Amniotic stem cell (primary cell): ENCODE results near the gene CASZ1.

Experiments used
- DNase-seq: peaks from one replicate; lab custom pipeline; 2025; lab: John Stamatoyannopoulos, UW

The CASZ1 gene

GRCh38 chr1:10708757-10709156, 87.7 kb downstream of the CASZ1 start:
- no peak for DNase-seq

DNA sequence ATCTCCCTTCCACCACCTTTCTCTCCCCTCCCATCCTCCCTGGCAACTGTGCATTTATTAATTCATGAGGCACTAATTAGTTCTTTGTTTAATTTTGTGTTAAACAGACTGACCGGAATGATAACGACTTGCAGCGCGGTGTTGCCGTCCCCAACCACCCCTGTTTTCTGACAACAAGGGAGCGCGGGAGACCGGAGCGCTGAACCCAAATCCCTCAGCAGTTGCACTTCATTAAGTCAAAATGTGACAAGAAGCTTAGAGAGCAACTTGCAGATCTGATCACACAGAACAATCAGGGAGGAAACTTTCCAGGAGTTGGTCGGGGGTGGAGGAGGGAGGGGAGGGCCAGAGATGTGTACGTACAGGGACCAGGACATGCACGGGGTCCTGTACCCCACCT, 89.2 kb downstream of the CASZ1 start:
- DNase-seq, result no peak

GRCh38 chr1:10706376-10706913, 90.0 kb downstream of the CASZ1 start:
- DNase-seq, result no peak

GRCh38 chr1:10705953-10706352, 90.5 kb downstream of the CASZ1 start:
- DNase-seq, result no peak

GRCh38 chr1:10704368-10704882, 92.0 kb downstream of the CASZ1 start:
- no peak for DNase-seq

DNA sequence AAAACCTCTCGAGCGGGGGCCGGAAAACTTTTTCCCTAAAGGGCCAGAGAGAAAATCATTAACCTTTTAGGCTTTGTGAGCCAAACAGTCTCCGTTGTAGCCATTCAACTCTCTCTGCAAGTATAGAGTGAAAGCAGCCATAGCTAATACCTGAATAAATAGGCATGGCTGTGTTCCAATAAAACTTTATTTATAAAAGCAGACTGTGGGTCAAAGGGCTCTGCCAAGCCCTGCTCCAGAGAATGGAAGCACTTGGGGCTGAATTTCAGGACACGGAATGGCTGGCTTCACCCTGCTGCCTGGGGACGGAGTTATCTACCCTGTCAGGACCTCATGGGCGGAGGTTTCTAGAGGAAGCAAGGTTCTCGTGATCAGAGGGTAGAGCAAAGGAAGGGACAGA, 92.7 kb downstream of the CASZ1 start:
- DNase-seq, result no peak

DNA sequence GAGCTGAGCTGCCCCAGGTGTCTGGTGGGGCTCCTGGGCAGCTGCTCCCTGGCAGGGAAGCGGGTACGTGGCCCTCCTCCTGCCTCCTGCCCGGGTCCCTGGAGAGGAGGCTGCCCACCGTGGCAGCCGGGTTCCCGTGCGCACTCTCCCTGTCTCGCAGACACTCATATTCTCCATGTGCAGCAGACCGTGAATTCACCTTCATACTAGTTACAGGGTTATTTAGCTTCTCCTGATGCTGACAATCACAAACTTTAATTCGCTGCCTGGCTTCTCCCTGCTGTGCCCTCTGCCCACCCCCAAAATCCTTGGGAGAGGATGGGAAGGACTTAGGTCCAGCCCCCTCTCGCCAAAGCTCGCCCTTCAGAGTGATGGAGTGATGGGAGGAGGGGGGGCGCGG, 95.3 kb downstream of the CASZ1 start:
- no peak for DNase-seq

GRCh38 chr1:10699470-10699835, 97.0 kb downstream of the CASZ1 start:
- no peak for DNase-seq

DNA sequence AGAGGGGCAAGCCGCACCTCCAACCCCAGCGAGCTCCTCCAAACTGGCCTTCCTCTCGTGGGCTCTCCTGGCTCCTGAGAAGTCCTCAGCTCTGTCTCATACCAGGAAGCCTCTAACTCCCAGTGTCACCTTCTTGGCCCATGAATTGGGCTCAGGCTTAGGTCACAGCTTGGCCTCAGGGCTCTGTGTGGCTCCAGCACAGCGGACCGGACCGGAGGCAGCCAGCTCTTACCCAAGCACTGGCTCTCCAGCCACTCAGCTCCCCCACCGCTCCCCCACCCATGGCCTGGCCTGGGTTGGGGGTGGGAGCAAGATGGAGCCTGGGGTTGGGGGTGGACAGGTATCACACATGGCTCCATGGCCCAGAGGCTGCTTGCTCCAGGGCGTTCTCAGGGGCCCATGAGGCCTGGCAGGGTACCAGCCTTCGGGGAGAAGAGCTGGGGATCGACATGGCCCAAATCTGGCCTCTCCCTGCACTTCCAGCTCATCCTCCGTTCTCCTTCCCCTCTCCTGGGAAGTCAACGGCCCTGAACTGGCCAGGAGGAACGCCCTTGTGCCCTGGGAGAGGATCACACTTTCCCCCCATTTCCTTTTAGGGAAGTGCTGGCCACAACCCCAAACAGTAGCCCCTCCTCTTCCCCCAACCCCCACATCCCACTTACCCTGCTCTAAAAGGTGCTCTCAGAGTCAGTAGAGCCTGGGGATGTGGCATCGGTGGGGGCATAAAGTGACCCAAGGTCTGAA, 97.5 kb downstream of the CASZ1 start:
- DNase-seq, result no peak

DNA sequence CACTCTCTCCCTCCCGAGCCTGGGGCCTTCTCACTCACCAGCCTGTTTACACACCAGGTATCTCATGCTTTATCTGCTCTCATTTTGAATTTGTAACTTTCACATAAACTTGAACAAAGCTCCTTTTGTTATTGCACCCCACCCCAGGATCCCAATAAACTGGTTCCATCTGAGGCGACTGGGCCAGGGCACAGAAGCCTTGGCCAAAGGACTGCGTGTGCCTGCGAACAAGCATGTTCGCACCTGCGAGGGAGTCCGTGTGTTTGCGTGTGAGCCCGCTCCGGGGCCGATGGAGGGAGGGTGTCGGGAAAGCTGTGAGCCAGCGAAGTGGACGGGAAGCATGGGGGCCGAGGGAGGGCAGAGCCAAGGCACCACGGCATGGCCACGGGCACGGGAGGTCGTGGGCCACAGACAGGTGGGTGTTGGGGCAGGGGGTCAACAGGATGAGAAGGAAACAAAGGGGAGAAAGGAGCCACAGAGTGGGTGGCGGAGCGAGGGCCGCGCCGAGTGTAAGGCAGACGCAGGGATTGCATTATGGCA, 98.8 kb downstream of the CASZ1 start:
- no peak for DNase-seq

DNA sequence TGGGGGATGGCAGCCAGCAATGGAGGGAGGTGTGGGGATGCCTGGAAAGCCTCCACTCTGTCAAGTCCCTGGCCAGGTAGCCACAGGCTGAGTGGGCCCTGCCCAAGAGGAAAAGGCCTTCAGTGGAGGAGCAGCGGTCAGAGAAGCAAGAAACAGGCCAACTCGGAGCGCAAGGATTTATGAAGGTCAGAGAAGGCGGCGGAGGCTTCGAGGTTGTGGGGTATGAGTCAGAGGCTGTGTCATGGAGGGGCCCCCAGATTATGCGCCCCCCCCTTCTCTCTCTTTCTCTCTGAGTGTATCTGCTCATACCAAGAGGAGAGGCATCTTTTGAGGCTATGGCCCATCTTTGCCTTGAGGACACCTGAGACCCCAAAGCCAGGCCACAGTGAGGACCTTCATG, 99.5 kb downstream of the CASZ1 start:
- no peak for DNase-seq

GRCh38 chr1:10694633-10695627, 101.5 kb downstream of the CASZ1 start:
- peak; percentile 60 for DNase-seq

DNA sequence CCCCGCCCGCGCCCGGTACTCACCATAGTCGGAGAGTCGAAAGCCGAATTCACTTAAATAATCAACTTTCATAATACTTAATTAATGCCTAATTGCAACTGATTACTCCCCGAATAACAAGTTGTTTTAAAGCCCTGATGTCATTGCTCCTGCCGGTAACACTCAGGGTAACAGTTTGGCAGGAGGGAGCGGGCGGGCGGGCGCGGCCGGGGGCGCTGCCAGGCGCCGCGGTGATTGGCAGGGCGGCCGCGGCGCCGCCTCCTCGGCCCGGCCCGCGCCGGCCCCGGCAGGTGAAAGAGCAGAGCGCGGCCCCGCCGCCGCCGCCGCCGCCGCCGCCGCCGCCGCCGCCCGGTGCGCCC, 102.2 kb downstream of the CASZ1 start:
- no peak for DNase-seq

- DNase-seq, result no peak
Measured at GRCh38 chr1:10693497-10694273, 102.8 kb downstream of the CASZ1 start.

- DNase-seq, result no peak
Measured at GRCh38 chr1:10693152-10693496, 103.3 kb downstream of the CASZ1 start.

- no peak for DNase-seq
Measured at GRCh38 chr1:10692401-10693021, 103.9 kb downstream of the CASZ1 start.

DNA sequence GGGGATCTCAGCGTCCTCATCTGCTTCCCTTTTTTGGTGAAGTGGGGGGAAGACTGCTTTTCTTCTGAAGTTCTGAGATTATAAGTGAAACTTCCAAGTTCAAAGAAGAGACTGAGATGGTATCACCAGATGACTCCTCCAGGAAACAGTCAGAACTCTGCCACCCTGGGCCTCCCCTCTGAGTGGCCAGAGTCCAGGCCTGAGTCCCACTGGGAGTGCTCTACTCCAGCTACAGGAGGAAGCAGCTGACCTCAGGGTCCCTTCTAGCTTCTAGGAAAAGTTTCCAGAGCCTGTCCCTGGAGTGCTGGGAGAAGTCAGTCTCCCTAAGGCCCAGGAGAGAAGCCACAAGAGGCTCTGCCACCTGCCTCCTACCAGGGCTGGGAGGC, 104.7 kb downstream of the CASZ1 start:
- DNase-seq, result no peak

DNA sequence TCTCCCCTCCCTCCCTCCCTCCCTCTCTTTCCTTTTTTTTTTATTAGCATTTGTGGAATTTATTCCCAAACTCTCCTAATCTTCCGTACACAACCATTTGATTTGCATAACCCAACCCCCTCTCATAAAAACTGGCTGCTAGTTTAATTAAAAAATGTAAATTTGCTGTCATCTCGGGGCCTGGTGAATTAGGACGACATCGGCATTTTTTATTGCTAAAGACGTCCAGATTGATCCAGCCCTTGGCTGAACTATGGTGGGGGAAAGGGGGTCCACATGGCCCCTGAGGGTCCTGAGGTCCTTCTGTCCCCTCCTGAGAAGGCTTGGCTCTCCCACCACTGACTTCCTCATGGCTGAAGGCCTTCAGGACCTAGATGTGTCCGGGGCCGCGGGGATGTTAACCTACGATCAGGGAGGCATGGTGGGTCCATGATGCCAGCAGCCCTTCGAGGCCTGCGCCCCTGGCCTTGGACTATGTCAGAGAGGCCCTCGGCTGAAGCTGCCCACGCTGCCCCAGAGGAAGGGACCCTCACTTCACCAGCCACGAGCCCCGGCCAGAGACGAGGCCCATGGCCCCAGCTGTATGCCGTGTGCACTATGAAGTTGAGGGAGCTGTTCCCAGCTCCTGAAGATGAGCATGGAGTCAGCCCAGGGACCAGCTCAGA, 105.2 kb downstream of the CASZ1 start:
- DNase-seq, result no peak

GRCh38 chr1:10690484-10690883, 106.0 kb downstream of the CASZ1 start:
- DNase-seq, result no peak

- DNase-seq, result no peak
Measured at GRCh38 chr1:10688409-10688786, 108.0 kb downstream of the CASZ1 start.
